Naive thymus-derived CD4-positive, alpha-beta T cell (primary cell): ENCODE data around the gene IGDCC3. TPM values are rescaled to one million over a fixed set of nuclear protein-coding genes. Genes with fewer than 3 reads are reported as not detected.

Experiments used
- ATAC-seq: fragments of 150-1000 bp; cut with Tn5 transposase; 2 replicates; pipeline ENCODE4 v1.10.0; 2021; ENCODE audit warnings: mild to moderate bottlenecking, moderate library complexity
- CTCF ChIA-PET: fragments of 350-600 bp; sonication (Branson Sonifier 250); formaldehyde crosslinking; loops from one replicate; lab custom pipeline; 2021; ENCODE audit warnings: antibody characterized with exemption; lab: Charles Lee
- POLR2A ChIA-PET: fragments of 350-600 bp; sonication (Branson Sonifier 250); formaldehyde crosslinking; loops from one replicate; lab custom pipeline; 2021; ENCODE audit warnings: antibody characterized with exemption, inconsistent platforms; lab: Charles Lee
- DNase-seq, 9 donors: peaks; one replicate each; pipeline versions ENCODE4 v3.0.0 to v3.0.0-alpha.2; 2020 to 2022; ENCODE audit warnings: mixed read lengths in 1 of 9
- H3K27ac ChIP-seq: one replicate; pipeline ENCODE4 v1.7.0; 2013; ENCODE audit warnings: mild to moderate bottlenecking, low read depth, low read length, moderate library complexity
- H3K27me3 ChIP-seq, 2 donors: one replicate each; pipeline ENCODE4 v1.7.0; 2013; ENCODE audit warnings: low read length in 2 of 2, mild to moderate bottlenecking in 2 of 2, moderate library complexity in 2 of 2; ENCODE audit not compliant: control insufficient read depth in 2 of 2, insufficient read depth in 2 of 2
- H3K36me3 ChIP-seq, 3 experiments: 1 replicate in 2 of 3; 2 replicates in 1 of 3; pipeline ENCODE4 v1.7.0; 2013; ENCODE audit warnings: low read length in 3 of 3, mild to moderate bottlenecking in 3 of 3, moderate library complexity in 1 of 3; ENCODE audit not compliant: insufficient read depth in 3 of 3, control insufficient read depth in 2 of 3
- H3K4me1 ChIP-seq, 2 donors: one replicate each; pipeline ENCODE4 v1.7.0; 2013; ENCODE audit warnings: low read length in 2 of 2, mild to moderate bottlenecking in 2 of 2, moderate library complexity in 1 of 2; ENCODE audit not compliant: control insufficient read depth in 2 of 2, insufficient read depth in 2 of 2
- H3K4me3 ChIP-seq: 2 replicates; pipeline ENCODE4 v1.7.0; 2013; ENCODE audit warnings: mild to moderate bottlenecking, low read length
- H3K9me3 ChIP-seq, 3 experiments: 1 replicate in 2 of 3; 2 replicates in 1 of 3; pipeline ENCODE4 v1.7.0; 2013; ENCODE audit warnings: low read length in 3 of 3; ENCODE audit not compliant: control insufficient read depth in 2 of 3
- H3K27ac Mint-ChIP-seq, 9 donors: one replicate each; pipeline ENCODE4 v1.8.0; 2020 to 2022; ENCODE audit warnings: mixed read lengths in 9 of 9, mild to moderate bottlenecking in 8 of 9, moderate library complexity in 5 of 9, inconsistent platforms in 2 of 9
- H3K27me3 Mint-ChIP-seq, 5 donors: one replicate each; pipeline ENCODE4 v1.8.0; 2021 to 2022; ENCODE audit warnings: mixed read lengths in 5 of 5, mild to moderate bottlenecking in 1 of 5
- H3K36me3 Mint-ChIP-seq, 5 donors: one replicate each; pipeline ENCODE4 v1.8.0; 2020 to 2022; ENCODE audit warnings: mixed read lengths in 5 of 5, mild to moderate bottlenecking in 3 of 5, inconsistent platforms in 1 of 5
- H3K4me1 Mint-ChIP-seq, 7 donors: one replicate each; pipeline ENCODE4 v1.8.0; 2020 to 2022; ENCODE audit warnings: mixed read lengths in 7 of 7, mild to moderate bottlenecking in 3 of 7, inconsistent platforms in 1 of 7
- H3K4me3 Mint-ChIP-seq, 10 donors: one replicate each; pipeline ENCODE4 v1.8.0; 2020 to 2022; ENCODE audit warnings: mild to moderate bottlenecking in 10 of 10, mixed read lengths in 10 of 10, moderate library complexity in 6 of 10, inconsistent platforms in 2 of 10
- H3K9me3 Mint-ChIP-seq, 11 donors: one replicate each; pipeline ENCODE4 v1.8.0; 2020 to 2022; ENCODE audit warnings: mixed read lengths in 11 of 11, mild to moderate bottlenecking in 4 of 11, inconsistent platforms in 1 of 11, moderate library complexity in 1 of 11
- intact Hi-C, 2 donors: fragments of 100-400 bp; cut with micrococcal nuclease; formaldehyde crosslinking; loops; one replicate each; pipeline ENCODE4 v1.15.1; 2023
- polyA plus RNA-seq, 2 donors: library from polyadenylated mRNA; unstranded; fragments of 300-500 nt; fragmentation: Illumina TruSeq; gene quantifications; one replicate each; pipeline ENCODE4 v1.2.3, GENCODE V29; 2021
- total RNA-seq, 6 experiments: library from RNA in 5 of 6; stranded (reverse) in 5 of 6; gene quantifications; 1 replicate in 5 of 6; 2 replicates in 1 of 6; pipeline ENCODE4 v1.2.3 and lab custom pipeline; 2021 to 2026

The IGDCC3 gene
- total and polyA plus RNA-seq, 7 experiments from 2014 or later, result not detected

GRCh38 chr15:65305776-65306175, 72.0 kb downstream of the IGDCC3 start:
- Mint-ChIP-seq H3K27me3 (peaks cover 0 to 11% (median 0%) of the 10 kb centered on the region in 5 donors), H3K4me1 (peaks cover 4 to 25% (median 23%) of the 10 kb centered on the region in 7 donors), H3K36me3 (no peaks in the 10 kb centered on the region), H3K4me3 (peak overlapping the region in 6 of 10 donors; percentile 29 to 99 (median 45)), H3K9me3 (peaks cover 0 to 12% (median 0%) of the 10 kb centered on the region in 11 donors), H3K27ac (peak overlapping the region in 7 of 9 donors; percentile 8 to 99 (median 65))
- Histone ChIP-seq H3K4me3 (no peak overlapping the region), H3K27ac (no peak overlapping the region), H3K27me3 (no peaks in the 10 kb centered on the region), H3K4me1 (peaks cover 0 to 9% of the 10 kb centered on the region in 2 donors), H3K9me3 (no peaks in the 10 kb centered on the region), H3K36me3 (no peaks in the 10 kb centered on the region)
- ATAC-seq, result no peak
- no peak for DNase-seq
- POLR2A ChIA-PET, result interaction anchor here (0.6 to 3.6 kb wide), 5 partner anchors 9 to 604 kb away, joined by 3 to 52 read pairs (median 8); partner anchors contain the start of genes PARP16 and RNU5A-1
- CTCF ChIA-PET, result interaction anchor here (0.7 to 1.1 kb wide), 2 partner anchors 8 to 443 kb away, joined by 4 to 6 read pairs; no protein-coding TSS in a partner anchor
- intact Hi-C loops, result loop anchor here (2.0 to 10.0 kb wide), 9 partner anchors 121 to 1213 kb away; partner anchors contain the start of genes CIAO2A (in 1 of the 2), CLPX (in 1 of the 2), DENND4A (in 1 of the 2) and DIS3L (in 1 of the 2)

- no peak for ATAC-seq
Observed at GRCh38 chr15:65305150-65305758, 72.5 kb downstream of the IGDCC3 start.

GRCh38 chr15:65304381-65305149, 73.2 kb downstream of the IGDCC3 start, which contains the start of gene RNU5B-1:
Gene RNU5B-1, plus strand, starts transcription at chr15:65304677.
- peaks cover 0 to 11% (median 0%) of the 10 kb centered on the region in 5 donors for H3K27me3 Mint-ChIP-seq
- peak within 1 kb of the TSS; percentile 96 to 100 (median 99) for H3K27ac Mint-ChIP-seq
- Histone ChIP-seq H3K27ac (peak within 1 kb of the TSS; percentile 83), H3K4me3 (peak within 1 kb of the TSS; percentile 60), H3K4me1 (peaks cover 0 to 9% of the 10 kb centered on the region in 2 donors), H3K27me3 (no peaks in the 10 kb centered on the region), H3K36me3 (no peaks in the 10 kb centered on the region), H3K9me3 (no peaks in the 10 kb centered on the region)
- POLR2A ChIA-PET, result interaction anchor here (0.6 to 3.6 kb wide), 21 partner anchors 8 to 1801 kb away, joined by 3 to 52 read pairs (median 6); partner anchors contain the start of genes CLPX, PARP16, PPIB and RAB11A
- DNase-seq, result peak; percentile 40 to 94 (median 88)
- H3K36me3 Mint-ChIP-seq, result peaks cover 0 to 5% (median 0%) of the 10 kb centered on the region in 5 donors
- peak; percentile 89 for ATAC-seq
- CTCF ChIA-PET, result interaction anchor here (1.0 to 1.2 kb wide), 2 partner anchors 10 to 14 kb away, joined by 3 read pairs; no protein-coding TSS in a partner anchor
- peaks cover 0 to 14% (median 0%) of the 10 kb centered on the region in 11 donors for H3K9me3 Mint-ChIP-seq
- H3K4me3 Mint-ChIP-seq, result peak within 1 kb of the TSS; percentile 91 to 99 (median 97)
- H3K4me1 Mint-ChIP-seq, result peaks cover 4 to 35% (median 31%) of the 10 kb centered on the region in 7 donors
- intact Hi-C loops, result loop anchor here (1.0 to 10.0 kb wide), 19 partner anchors 8 to 1212 kb away; partner anchors contain the start of genes CLPX (in 2 of the 2), PARP16 (in 2 of the 2), PDCD7 (in 2 of the 2) and RNU5A-1 (in 2 of the 2)

More at GRCh38 chr15:65305150-65305758, 72.5 kb downstream of the IGDCC3 start:
- peak in 1 of 9 donors; percentile 38 for DNase-seq
- Histone ChIP-seq H3K4me1 (peaks cover 0 to 9% of the 10 kb centered on the region in 2 donors), H3K27ac (peak overlapping the region; percentile 83), H3K27me3 (no peaks in the 10 kb centered on the region), H3K9me3 (no peaks in the 10 kb centered on the region), H3K4me3 (peak overlapping the region; percentile 43), H3K36me3 (no peaks in the 10 kb centered on the region)
- peaks cover 4 to 29% (median 25%) of the 10 kb centered on the region in 7 donors for H3K4me1 Mint-ChIP-seq
- CTCF ChIA-PET, result interaction anchor here (1.0 to 1.2 kb wide), 3 partner anchors 8 to 14 kb away, joined by 3 to 6 read pairs (median 3); no protein-coding TSS in a partner anchor
- peaks cover 0 to 11% (median 0%) of the 10 kb centered on the region in 5 donors for H3K27me3 Mint-ChIP-seq
- peak overlapping the region; percentile 91 to 99 (median 97) for H3K4me3 Mint-ChIP-seq
- H3K36me3 Mint-ChIP-seq, result peaks cover 0 to 4% (median 0%) of the 10 kb centered on the region in 5 donors
- peak overlapping the region; percentile 96 to 100 (median 99) for H3K27ac Mint-ChIP-seq
- POLR2A ChIA-PET, result interaction anchor here (0.6 to 3.6 kb wide), 18 partner anchors 9 to 1802 kb away, joined by 3 to 52 read pairs (median 7); partner anchors contain the start of genes CLPX, PARP16, PPIB and RAB11A
- peaks cover 0 to 12% (median 0%) of the 10 kb centered on the region in 11 donors for H3K9me3 Mint-ChIP-seq
- intact Hi-C loops, result loop anchor here (2.0 to 10.0 kb wide), 9 partner anchors 120 to 1212 kb away; partner anchors contain the start of genes CIAO2A (in 1 of the 2), CLPX (in 1 of the 2), DENND4A (in 1 of the 2) and DIS3L (in 1 of the 2)

GRCh38 chr15:65303687-65304380, 74.0 kb downstream of the IGDCC3 start:
- no peaks in the 10 kb centered on the region for H3K27me3 ChIP-seq
- peak overlapping the region; percentile 83 for H3K27ac ChIP-seq
- no peak for ATAC-seq
- peak in 1 of 9 donors; percentile 26 for DNase-seq
- H3K36me3 ChIP-seq, result no peaks in the 10 kb centered on the region
- intact Hi-C loops, result loop anchor here (1.0 to 10.0 kb wide), 19 partner anchors 8 to 1211 kb away; partner anchors contain the start of genes CLPX (in 2 of the 2), PARP16 (in 2 of the 2), PDCD7 (in 2 of the 2) and RNU5A-1 (in 2 of the 2)
- Mint-ChIP-seq H3K27ac (peak overlapping the region; percentile 96 to 100 (median 99)), H3K4me1 (peaks cover 4 to 38% (median 31%) of the 10 kb centered on the region in 7 donors), H3K36me3 (peaks cover 0 to 5% (median 0%) of the 10 kb centered on the region in 5 donors), H3K9me3 (peaks cover 0 to 14% (median 0%) of the 10 kb centered on the region in 11 donors), H3K27me3 (peaks cover 0 to 11% (median 0%) of the 10 kb centered on the region in 5 donors), H3K4me3 (peak overlapping the region; percentile 91 to 99 (median 97))
- H3K4me3 ChIP-seq, result peak overlapping the region; percentile 60
- no peaks in the 10 kb centered on the region for H3K9me3 ChIP-seq
- ChIA-PET POLR2A (interaction anchor here (0.6 to 3.6 kb wide), 14 partner anchors 8 to 566 kb away, joined by 3 to 52 read pairs (median 8); partner anchors contain the start of genes CLPX, PARP16, RAB11A and RNU5A-1), CTCF (interaction anchor here (1.0 to 1.2 kb wide), 2 partner anchors 10 to 15 kb away, joined by 3 read pairs; no protein-coding TSS in a partner anchor)
- peaks cover 0 to 9% of the 10 kb centered on the region in 2 donors for H3K4me1 ChIP-seq

- Mint-ChIP-seq H3K27me3 (peaks cover 0 to 11% (median 0%) of the 10 kb centered on the region in 5 donors), H3K27ac (peak overlapping the region in 1 of 9 donors; percentile 41), H3K9me3 (peaks cover 0 to 14% (median 0%) of the 10 kb centered on the region in 11 donors), H3K4me3 (no peak overlapping the region), H3K4me1 (peaks cover 11 to 51% (median 42%) of the 10 kb centered on the region in 7 donors), H3K36me3 (peaks cover 0 to 5% (median 0%) of the 10 kb centered on the region in 5 donors)
- Histone ChIP-seq H3K9me3 (no peaks in the 10 kb centered on the region), H3K4me1 (peaks cover 10 to 11% of the 10 kb centered on the region in 2 donors), H3K27me3 (no peaks in the 10 kb centered on the region), H3K36me3 (no peaks in the 10 kb centered on the region), H3K27ac (no peak overlapping the region), H3K4me3 (no peak overlapping the region)
- intact Hi-C loops, result loop anchor here (5.0 to 10.0 kb wide), 5 partner anchors 493 to 993 kb away; partner anchors contain the start of genes DENND4A (in 1 of the 2), DIS3L (in 1 of the 2), PCLAF (in 1 of the 2) and RAB11A (in 1 of the 2)
- POLR2A ChIA-PET, result interaction anchor here (0.7 to 0.8 kb wide), 2 partner anchors 11 to 16 kb away, joined by 3 to 7 read pairs; partner anchors contain the start of gene PARP16
- ATAC-seq (no peak), DNase-seq (no peak)
- CTCF ChIA-PET, result no interaction called here
Observed at GRCh38 chr15:65302061-65302460, 75.7 kb downstream of the IGDCC3 start.
